Activated CD8-positive, alpha-beta T cell treated with anti-CD3 and anti-CD28 coated beads for 36 hours (primary cell): ENCODE results near the gene ABCC11. TPM values are rescaled to one million over a fixed set of nuclear protein-coding genes. Genes with fewer than 3 reads are reported as not detected.

ENCODE experiments used
- ATAC-seq: fragments of 200-7000 bp; cut with Tn5 transposase; one replicate; pipeline ENCODE4 v1.10.0; 2021; ENCODE audit warnings: mild to moderate bottlenecking, moderate library complexity
- CTCF ChIA-PET: fragments of 350-600 bp; sonication (Branson Sonifier 250); formaldehyde crosslinking; loops from one replicate; lab custom pipeline; 2021; ENCODE audit warnings: antibody characterized with exemption; lab: Charles Lee
- POLR2A ChIA-PET: fragments of 350-600 bp; sonication (Branson Sonifier 250); formaldehyde crosslinking; loops from one replicate; lab custom pipeline; 2021; ENCODE audit warnings: antibody characterized with exemption; lab: Charles Lee
- DNase-seq: peaks from one replicate; pipeline ENCODE4 v3.0.0-alpha.2; 2020
- H3K27ac Mint-ChIP-seq: one replicate; pipeline ENCODE4 v1.8.0; 2021; ENCODE audit warnings: mild to moderate bottlenecking, mixed read lengths
- H3K27me3 Mint-ChIP-seq: one replicate; pipeline ENCODE4 v1.8.0; 2021; ENCODE audit warnings: mixed read lengths
- H3K36me3 Mint-ChIP-seq: one replicate; pipeline ENCODE4 v1.8.0; 2021; ENCODE audit warnings: low read depth, mixed read lengths
- H3K4me1 Mint-ChIP-seq: one replicate; pipeline ENCODE4 v1.8.0; 2021; ENCODE audit warnings: low read depth, mixed read lengths
- H3K4me3 Mint-ChIP-seq: one replicate; pipeline ENCODE4 v1.8.0; 2021; ENCODE audit warnings: mild to moderate bottlenecking, moderate library complexity, mixed read lengths
- H3K9me3 Mint-ChIP-seq: one replicate; pipeline ENCODE4 v1.8.0; 2021; ENCODE audit warnings: mixed read lengths
- CTCF ChIP-seq: fragments of 200-600 bp; IDR thresholded peaks from one replicate; pipeline ENCODE4 v1.8.0; 2022; ENCODE audit warnings: antibody characterized with exemption, mild to moderate bottlenecking
- intact Hi-C: fragments of 100-400 bp; cut with micrococcal nuclease; formaldehyde crosslinking; loops from one replicate; pipeline ENCODE4 v1.10.0; 2022
- total RNA-seq, 2 experiments: library from RNA; stranded (reverse); gene quantifications; one replicate each; pipeline ENCODE4 v1.2.3, GENCODE V29; 2021

Gene ABCC11
- total RNA-seq, 2 experiments from 2014 or later: 0.16 to 0.54 TPM

DNA sequence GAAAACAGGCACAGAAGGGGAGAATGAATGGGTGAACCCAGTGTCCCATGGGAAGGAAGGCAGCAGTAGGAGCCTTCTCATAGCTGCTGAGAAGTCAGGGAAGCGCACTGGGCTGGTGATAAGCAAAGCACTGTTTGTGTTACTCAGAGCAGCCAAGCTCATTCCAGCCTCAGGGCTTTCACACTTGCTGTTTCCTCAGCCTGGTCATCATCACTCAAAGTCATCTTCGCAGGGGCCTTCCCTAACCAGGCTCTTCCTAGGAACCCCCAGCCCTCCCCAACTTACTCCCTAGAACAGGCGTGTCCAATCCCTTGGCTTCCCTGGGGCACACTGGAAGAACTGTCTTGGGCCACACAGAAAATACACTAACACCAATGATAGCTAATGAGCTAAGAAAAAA, 35.3 kb downstream of the ABCC11 start:
- DNase-seq (no peak), ATAC-seq (no peak)
- Mint-ChIP-seq H3K9me3 (no peaks in the 10 kb centered on the region), H3K4me3 (no peak overlapping the region), H3K36me3 (no peaks in the 10 kb centered on the region), H3K27me3 (peaks cover 3% of the 10 kb centered on the region), H3K4me1 (no peaks in the 10 kb centered on the region), H3K27ac (no peak overlapping the region)
- ChIA-PET CTCF (interaction anchor here (0.6 to 0.7 kb wide), 2 partner anchors 411 to 418 kb away, joined by 3 read pairs; no protein-coding TSS in a partner anchor), POLR2A (interaction anchor here (0.6 kb wide), 1 partner anchor 68 kb away, joined by 4 read pairs; no protein-coding TSS in a partner anchor)
- TF ChIP-seq CTCF: no peak
- intact Hi-C loops: no loop called here

DNA sequence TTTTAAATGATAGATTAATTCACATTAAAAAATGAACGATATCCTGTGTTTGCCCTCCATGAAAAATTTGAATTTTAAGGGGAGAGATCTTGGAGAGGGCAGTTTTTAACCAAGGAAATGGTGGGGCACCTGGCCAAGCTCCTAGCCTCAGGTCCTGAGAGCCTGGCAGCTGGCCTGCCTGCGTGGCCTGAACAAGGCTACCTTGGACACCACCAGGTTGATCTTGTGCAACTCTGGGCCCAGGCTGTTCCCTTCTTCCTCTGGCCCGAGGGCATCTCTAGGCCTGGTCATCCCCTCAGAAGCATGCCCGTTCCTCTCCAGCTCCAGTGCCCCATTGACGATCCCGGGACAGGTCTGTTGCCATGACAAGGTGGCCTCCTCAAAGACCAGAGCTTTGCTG, 36.6 kb downstream of the ABCC11 start:
- no peak overlapping the region for H3K27ac Mint-ChIP-seq
- no peak overlapping the region for H3K4me3 Mint-ChIP-seq
- peaks cover 9% of the 10 kb centered on the region for H3K27me3 Mint-ChIP-seq
- TF ChIP-seq CTCF: no peak
- ATAC-seq (no peak), DNase-seq (no peak)
- ChIA-PET POLR2A (no interaction called here), CTCF (no interaction called here)
- intact Hi-C loops: no loop called here
- no peaks in the 10 kb centered on the region for H3K36me3 Mint-ChIP-seq
- no peaks in the 10 kb centered on the region for H3K9me3 Mint-ChIP-seq
- H3K4me1 Mint-ChIP-seq: peaks cover 2% of the 10 kb centered on the region

DNA sequence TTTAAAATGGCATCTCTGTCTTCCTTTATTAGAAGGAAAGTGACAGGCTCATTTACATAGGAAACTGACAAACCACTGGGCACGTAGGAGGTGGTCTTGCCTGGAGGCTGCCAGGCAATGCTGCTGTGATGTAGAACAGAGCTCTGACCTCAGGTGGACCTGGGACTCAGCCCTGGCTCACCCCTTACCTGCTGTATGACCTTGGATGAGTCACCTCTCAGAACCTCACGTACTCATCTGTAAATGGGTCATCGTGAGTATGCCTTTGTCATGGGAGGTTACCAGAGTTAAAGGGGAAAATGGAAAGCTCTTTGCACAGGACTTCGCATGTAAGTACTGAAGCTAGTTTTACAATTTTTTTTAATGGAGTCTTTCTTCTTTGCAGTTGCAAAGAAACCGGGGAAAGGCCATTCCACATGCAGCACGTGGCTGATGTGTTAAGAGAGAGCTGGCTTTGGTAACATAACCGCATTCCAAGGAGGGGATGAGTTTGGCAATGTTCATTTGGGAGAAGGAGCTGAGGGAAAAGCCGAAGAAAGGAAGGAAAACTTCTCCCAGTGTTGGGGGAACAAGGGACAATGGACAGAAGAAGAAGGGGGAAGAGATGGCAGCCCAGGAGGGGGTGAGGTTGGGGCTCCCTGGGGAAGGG, 40.6 kb downstream of the ABCC11 start:
- Mint-ChIP-seq H3K27me3 (peaks cover 9% of the 10 kb centered on the region), H3K9me3 (no peaks in the 10 kb centered on the region), H3K27ac (no peak overlapping the region), H3K4me1 (peaks cover 2% of the 10 kb centered on the region), H3K4me3 (no peak overlapping the region), H3K36me3 (no peaks in the 10 kb centered on the region)
- DNase-seq (peak; percentile 19), ATAC-seq (peak; percentile 65)
- no peak for TF ChIP-seq CTCF
- CTCF ChIA-PET: no interaction called here
- intact Hi-C loops: no loop called here
- POLR2A ChIA-PET: interaction anchor here (0.7 kb wide), 1 partner anchor 68 kb away, joined by 4 read pairs; no protein-coding TSS in a partner anchor

DNA sequence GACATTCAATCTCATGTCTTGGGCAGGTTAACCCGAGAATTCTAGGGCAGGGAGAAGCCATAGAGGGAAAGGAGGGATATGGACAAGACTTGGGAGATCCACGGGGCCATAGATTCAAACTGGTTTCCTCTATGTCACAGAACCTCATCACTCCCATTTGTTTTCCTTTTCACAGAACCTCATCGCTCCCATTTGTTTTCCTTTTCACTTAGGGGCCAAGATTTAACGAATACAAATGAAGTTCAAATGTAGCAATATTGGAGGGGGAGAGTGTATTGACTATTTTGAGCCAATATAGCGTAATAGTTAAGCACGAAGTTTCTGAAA, 42.6 kb downstream of the ABCC11 start:
- POLR2A ChIA-PET: no interaction called here
- no peaks in the 10 kb centered on the region for H3K36me3 Mint-ChIP-seq
- H3K4me1 Mint-ChIP-seq: peaks cover 2% of the 10 kb centered on the region
- ATAC-seq (no peak), DNase-seq (no peak)
- TF ChIP-seq CTCF: no peak
- H3K9me3 Mint-ChIP-seq: no peaks in the 10 kb centered on the region
- intact Hi-C loops: no loop called here
- no peak overlapping the region for H3K4me3 Mint-ChIP-seq
- CTCF ChIA-PET: no interaction called here
- no peak overlapping the region for H3K27ac Mint-ChIP-seq
- peaks cover 11% of the 10 kb centered on the region for H3K27me3 Mint-ChIP-seq

- TF ChIP-seq CTCF: no peak
- Mint-ChIP-seq H3K9me3 (no peaks in the 10 kb centered on the region), H3K36me3 (no peaks in the 10 kb centered on the region), H3K4me3 (no peak overlapping the region), H3K27me3 (peaks cover 11% of the 10 kb centered on the region), H3K4me1 (peaks cover 2% of the 10 kb centered on the region), H3K27ac (no peak overlapping the region)
- intact Hi-C loops: no loop called here
- ChIA-PET POLR2A (no interaction called here), CTCF (interaction anchor here (1.0 kb wide), 1 partner anchor 419 kb away, joined by 3 read pairs; no protein-coding TSS in a partner anchor)
- ATAC-seq: no peak
- DNase-seq: no peak
Measured at GRCh38 chr16:48203974-48204824, 43.1 kb downstream of the ABCC11 start.
